Mesothelial cell of epicardium (in vitro differentiated cells): ENCODE results near the gene TBX20. TPM values are rescaled to one million over a fixed set of nuclear protein-coding genes. Genes with fewer than 3 reads are reported as not detected.
A peak's percentile ranks its signal among the peaks of the same experiment; 100 is the strongest.

Experiments
- DNase-seq, 2 experiments: peaks; one replicate each; pipeline ENCODE4 v3.0.0; 2021; ENCODE audit warnings: low spot score in 2 of 2; ENCODE audit not compliant: unreplicated experiment in 2 of 2
- H3K27ac Mint-ChIP-seq: 2 replicates; pipeline ENCODE4 v1.8.0; 2021; ENCODE audit warnings: mixed read lengths
- H3K27me3 Mint-ChIP-seq: 2 replicates; pipeline ENCODE4 v1.8.0; 2021; ENCODE audit warnings: low read depth, mixed read lengths
- H3K36me3 Mint-ChIP-seq: 2 replicates; pipeline ENCODE4 v1.8.0; 2021; ENCODE audit warnings: mixed read lengths
- H3K4me1 Mint-ChIP-seq: 2 replicates; pipeline ENCODE4 v1.8.0; 2021; ENCODE audit warnings: mixed read lengths
- H3K4me3 Mint-ChIP-seq: 2 replicates; pipeline ENCODE4 v1.8.0; 2021; ENCODE audit warnings: mild to moderate bottlenecking, moderate library complexity, mixed read lengths
- H3K9me3 Mint-ChIP-seq: 2 replicates; pipeline ENCODE4 v1.8.0; 2021; ENCODE audit warnings: mixed read lengths
- CTCF ChIP-seq: fragments of 200-600 bp; sonication (generic); IDR thresholded peaks from one replicate; pipeline ENCODE4 v1.5.0; 2021; ENCODE audit warnings: antibody characterized with exemption; ENCODE audit not compliant: unreplicated experiment
- total RNA-seq: library from RNA; stranded (reverse); gene quantifications from 3 replicates; pipeline ENCODE4 v1.2.1, GENCODE V29; 2021

Gene TBX20
- total RNA-seq, 1 donor from 2014 or later = 9.4 TPM

GRCh38 chr7:35261476-35262285 lies 7.8 kb upstream of the TBX20 start:
- Mint-ChIP-seq H3K27me3 (peaks cover 95% of the 10 kb centered on the region), H3K27ac (no peak overlapping the region), H3K4me1 (peaks cover 8% of the 10 kb centered on the region), H3K9me3 (no peaks in the 10 kb centered on the region), H3K4me3 (peak overlapping the region; percentile 55), H3K36me3 (no peaks in the 10 kb centered on the region)
- peak; percentile 23 for TF ChIP-seq CTCF
- DNase-seq = no peak

GRCh38 chr7:35261041-35261440 lies 7.1 kb upstream of the TBX20 start:
- TF ChIP-seq CTCF = no peak
- no peak for DNase-seq
- H3K9me3 Mint-ChIP-seq = no peaks in the 10 kb centered on the region
- H3K27me3 Mint-ChIP-seq = peaks cover 98% of the 10 kb centered on the region
- H3K36me3 Mint-ChIP-seq = no peaks in the 10 kb centered on the region
- no peak overlapping the region for H3K4me3 Mint-ChIP-seq
- H3K27ac Mint-ChIP-seq = no peak overlapping the region
- peaks cover 8% of the 10 kb centered on the region for H3K4me1 Mint-ChIP-seq

- H3K27me3 Mint-ChIP-seq = peaks cover 98% of the 10 kb centered on the region
- H3K9me3 Mint-ChIP-seq = no peaks in the 10 kb centered on the region
- H3K27ac Mint-ChIP-seq = no peak overlapping the region
- peaks cover 8% of the 10 kb centered on the region for H3K4me1 Mint-ChIP-seq
- no peaks in the 10 kb centered on the region for H3K36me3 Mint-ChIP-seq
- DNase-seq = no peak
- no peak overlapping the region for H3K4me3 Mint-ChIP-seq
- TF ChIP-seq CTCF = no peak
Observed at GRCh38 chr7:35260246-35260645, 6.3 kb upstream of the TBX20 start.

GRCh38 chr7:35259523-35259908 lies 5.6 kb upstream of the TBX20 start:
- no peaks in the 10 kb centered on the region for H3K36me3 Mint-ChIP-seq
- H3K27ac Mint-ChIP-seq = no peak overlapping the region
- no peak for TF ChIP-seq CTCF
- no peak for DNase-seq
- H3K4me3 Mint-ChIP-seq = no peak overlapping the region
- no peaks in the 10 kb centered on the region for H3K9me3 Mint-ChIP-seq
- peaks cover 98% of the 10 kb centered on the region for H3K27me3 Mint-ChIP-seq
- H3K4me1 Mint-ChIP-seq = peaks cover 8% of the 10 kb centered on the region

GRCh38 chr7:35258868-35259522 lies 5.1 kb upstream of the TBX20 start:
- H3K27me3 Mint-ChIP-seq = peaks cover 98% of the 10 kb centered on the region
- H3K4me3 Mint-ChIP-seq = no peak overlapping the region
- no peaks in the 10 kb centered on the region for H3K9me3 Mint-ChIP-seq
- no peak for TF ChIP-seq CTCF
- peaks cover 12% of the 10 kb centered on the region for H3K4me1 Mint-ChIP-seq
- DNase-seq = no peak
- H3K27ac Mint-ChIP-seq = no peak overlapping the region
- H3K36me3 Mint-ChIP-seq = no peaks in the 10 kb centered on the region
